Gastroesophageal sphincter (tissue), 3 donors: ENCODE measurements around the gene THRB.

Experiments used
- EP300 ChIP-seq: sonication (generic); formaldehyde crosslinking; IDR thresholded peaks from one replicate; pipeline ENCODE4 v1.6.1; 2017; ENCODE audit warnings: antibody characterized with exemption, mild to moderate bottlenecking
- TF ChIP-seq, protein P1 (sequence below), 4 experiments: fragments of 200-600 bp in 2 of 4; fragments of 450-650 bp in 2 of 4; sonication (generic) in 1 of 4; IDR thresholded peaks; one replicate each; pipeline ENCODE4 v1.5.1; 2017 to 2019; ENCODE audit warnings: antibody characterized with exemption in 4 of 4, mild to moderate bottlenecking in 2 of 4, moderate library complexity in 2 of 4

GRCh38 chr3:24232784-24233183 is 261.9 kb downstream of the THRB start:
- TF ChIP-seq, protein P1, sequence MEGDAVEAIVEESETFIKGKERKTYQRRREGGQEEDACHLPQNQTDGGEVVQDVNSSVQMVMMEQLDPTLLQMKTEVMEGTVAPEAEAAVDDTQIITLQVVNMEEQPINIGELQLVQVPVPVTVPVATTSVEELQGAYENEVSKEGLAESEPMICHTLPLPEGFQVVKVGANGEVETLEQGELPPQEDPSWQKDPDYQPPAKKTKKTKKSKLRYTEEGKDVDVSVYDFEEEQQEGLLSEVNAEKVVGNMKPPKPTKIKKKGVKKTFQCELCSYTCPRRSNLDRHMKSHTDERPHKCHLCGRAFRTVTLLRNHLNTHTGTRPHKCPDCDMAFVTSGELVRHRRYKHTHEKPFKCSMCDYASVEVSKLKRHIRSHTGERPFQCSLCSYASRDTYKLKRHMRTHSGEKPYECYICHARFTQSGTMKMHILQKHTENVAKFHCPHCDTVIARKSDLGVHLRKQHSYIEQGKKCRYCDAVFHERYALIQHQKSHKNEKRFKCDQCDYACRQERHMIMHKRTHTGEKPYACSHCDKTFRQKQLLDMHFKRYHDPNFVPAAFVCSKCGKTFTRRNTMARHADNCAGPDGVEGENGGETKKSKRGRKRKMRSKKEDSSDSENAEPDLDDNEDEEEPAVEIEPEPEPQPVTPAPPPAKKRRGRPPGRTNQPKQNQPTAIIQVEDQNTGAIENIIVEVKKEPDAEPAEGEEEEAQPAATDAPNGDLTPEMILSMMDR (IDR thresholded peaks at IDR 0.05) = no peak
- TF ChIP-seq EP300 = no peak
